GM12801 (cell line): Measurements from ENCODE around the gene PLA2G2F.

Source experiments
- CTCF ChIP-seq: IDR thresholded peaks from one replicate; pipeline ENCODE4 v1.5.1; 2011; ENCODE audit warnings: control low read depth; ENCODE audit not compliant: insufficient read length; ENCODE audit errors: extremely low read depth

Gene PLA2G2F

GRCh38 chr1:20139776-20140612, 871 bp downstream of the PLA2G2F start:
- no peak for TF ChIP-seq CTCF

GRCh38 chr1:20141001-20141400, 1.9 kb downstream of the PLA2G2F start:
- TF ChIP-seq CTCF: no peak

GRCh38 chr1:20141466-20141865, 2.3 kb downstream of the PLA2G2F start:
- TF ChIP-seq CTCF: no peak

GRCh38 chr1:20142001-20142710, 3.0 kb downstream of the PLA2G2F start:
- TF ChIP-seq CTCF: no peak

GRCh38 chr1:20143318-20143717, 4.2 kb downstream of the PLA2G2F start:
- no peak for TF ChIP-seq CTCF

GRCh38 chr1:20143734-20144565, 4.8 kb downstream of the PLA2G2F start:
- no peak for TF ChIP-seq CTCF
